KMS-11 (cell line): ENCODE data around the gene C1QL1.

Source experiments
- H2AFZ ChIP-seq: fragments of 200-600 bp; sonication (generic); 2 replicates; pipeline ENCODE4 v1.6.1; 2016; ENCODE audit warnings: antibody characterized with exemption, mixed run types, low read depth
- H3K27ac ChIP-seq: fragments of 200-600 bp; sonication (generic); 2 replicates; pipeline ENCODE4 v1.6.1; 2016; ENCODE audit warnings: mild to moderate bottlenecking, mixed run types
- H3K27me3 ChIP-seq: fragments of 200-600 bp; sonication (generic); 2 replicates; pipeline ENCODE4 v1.6.1; 2017; ENCODE audit warnings: mild to moderate bottlenecking, low read depth, mixed run types, moderate library complexity; ENCODE audit not compliant: insufficient read depth
- H3K36me3 ChIP-seq: fragments of 200-600 bp; sonication (generic); 2 replicates; pipeline ENCODE4 v1.6.1; 2017; ENCODE audit warnings: mild to moderate bottlenecking, mixed run types; ENCODE audit not compliant: insufficient read depth
- H3K4me1 ChIP-seq: fragments of 200-600 bp; sonication (generic); 2 replicates; pipeline ENCODE4 v1.6.1; 2016; ENCODE audit warnings: mild to moderate bottlenecking, low read depth, mixed run types; ENCODE audit not compliant: poor library complexity, severe bottlenecking
- H3K4me2 ChIP-seq: fragments of 200-600 bp; sonication (generic); 2 replicates; pipeline ENCODE4 v1.7.0; 2016; ENCODE audit warnings: mild to moderate bottlenecking, mixed run types
- H3K4me3 ChIP-seq: fragments of 200-600 bp; sonication (generic); IDR thresholded peaks from 2 replicates; pipeline ENCODE4 v1.6.1; 2017; ENCODE audit warnings: low read depth, low read length, mixed read lengths; ENCODE audit not compliant: insufficient read depth
- H3K79me2 ChIP-seq: fragments of 200-600 bp; sonication (generic); 2 replicates; pipeline ENCODE4 v1.6.1; 2016; ENCODE audit warnings: low read depth, mixed run types; ENCODE audit not compliant: insufficient read depth
- H3K9ac ChIP-seq: fragments of 200-600 bp; sonication (generic); 2 replicates; pipeline ENCODE4 v1.6.1; 2016; ENCODE audit warnings: mild to moderate bottlenecking, mixed run types
- H4K20me1 ChIP-seq: fragments of 200-600 bp; sonication (generic); 2 replicates; pipeline ENCODE4 v1.6.1; 2016; ENCODE audit warnings: mild to moderate bottlenecking, mixed run types; ENCODE audit not compliant: insufficient read depth
- CTCF ChIP-seq: fragments of 200-600 bp; sonication (generic); conservative IDR thresholded peaks from 2 replicates; pipeline ENCODE4 v1.6.1; 2017; ENCODE audit warnings: low read depth, mild to moderate bottlenecking, antibody characterized with exemption, low read length, moderate library complexity, mixed read lengths

Gene C1QL1

GRCh38 chr17:44940768-44941167 is 27.3 kb downstream of the C1QL1 start:
- Histone ChIP-seq H3K4me2 (no peak overlapping the region), H3K36me3 (peaks cover 8% of the 10 kb centered on the region)

GRCh38 chr17:44940317-44940716 is 27.8 kb downstream of the C1QL1 start:
- Histone ChIP-seq H3K27ac (no peak overlapping the region), H2AFZ (no peak overlapping the region), H3K27me3 (no peaks in the 10 kb centered on the region), H3K79me2 (peaks cover 75% of the 10 kb centered on the region), H3K4me2 (no peak overlapping the region), H3K9ac (no peak overlapping the region), H3K36me3 (peaks cover 8% of the 10 kb centered on the region), H4K20me1 (no peaks in the 10 kb centered on the region; the same call in 1 of the 2 replicates), H3K4me1 (peaks cover 5% of the 10 kb centered on the region), H3K4me3 (no peak overlapping the region)
- TF ChIP-seq CTCF, result no peak

More at GRCh38 chr17:44940768-44941167, 27.3 kb downstream of the C1QL1 start:
- Histone ChIP-seq H2AFZ (no peak overlapping the region), H3K4me1 (peaks cover 10% of the 10 kb centered on the region), H3K9ac (no peak overlapping the region), H3K27me3 (no peaks in the 10 kb centered on the region), H3K27ac (no peak overlapping the region), H3K79me2 (peaks cover 79% of the 10 kb centered on the region), H4K20me1 (no peaks in the 10 kb centered on the region; the same call in 1 of the 2 replicates), H3K4me3 (no peak overlapping the region)
- TF ChIP-seq CTCF, result no peak

GRCh38 chr17:44935116-44935515 is 33.0 kb downstream of the C1QL1 start:
- Histone ChIP-seq H3K9ac (no peak overlapping the region), H3K36me3 (peaks cover 8% of the 10 kb centered on the region), H3K4me1 (no peaks in the 10 kb centered on the region), H3K27ac (no peak overlapping the region), H3K27me3 (no peaks in the 10 kb centered on the region), H2AFZ (no peak overlapping the region), H3K4me3 (no peak overlapping the region), H3K79me2 (peaks cover 23% of the 10 kb centered on the region), H4K20me1 (no peaks in the 10 kb centered on the region), H3K4me2 (no peak overlapping the region)
- no peak for TF ChIP-seq CTCF

- H3K27me3 ChIP-seq, result no peaks in the 10 kb centered on the region
- no peaks in the 10 kb centered on the region for H4K20me1 ChIP-seq
- TF ChIP-seq CTCF, result no peak
- no peak overlapping the region for H3K4me2 ChIP-seq
- H3K4me1 ChIP-seq, result no peaks in the 10 kb centered on the region
- H3K27ac ChIP-seq, result no peak overlapping the region
- H3K4me3 ChIP-seq, result no peak overlapping the region
- H3K79me2 ChIP-seq, result peaks cover 19% of the 10 kb centered on the region
- H2AFZ ChIP-seq, result no peak overlapping the region
- peaks cover 8% of the 10 kb centered on the region for H3K36me3 ChIP-seq
- no peak overlapping the region for H3K9ac ChIP-seq
Measured at GRCh38 chr17:44934745-44935105, 33.4 kb downstream of the C1QL1 start.
